Neuronal stem cell (in vitro differentiated cells): ENCODE data around the gene SLC7A4.

Experiments
- DNase-seq: peaks from one replicate; pipeline ENCODE4 v3.0.0-alpha.2; 2013; ENCODE audit warnings: low spot score
- H2AFZ ChIP-seq: one replicate; pipeline ENCODE4 v1.6.1; 2013; ENCODE audit warnings: mild to moderate bottlenecking, low read length, inconsistent platforms
- H2AK5ac ChIP-seq: 2 replicates; pipeline ENCODE4 v1.6.1; 2013; ENCODE audit warnings: low read depth, mild to moderate bottlenecking, inconsistent platforms, low read length, moderate library complexity, mixed read lengths
- H2BK120ac ChIP-seq: 2 replicates; pipeline ENCODE4 v1.6.1; 2013; ENCODE audit warnings: low read depth, mild to moderate bottlenecking, inconsistent platforms, low read length, moderate library complexity, mixed read lengths
- H2BK12ac ChIP-seq: one replicate; pipeline ENCODE4 v1.6.1; 2013; ENCODE audit warnings: low read length, inconsistent platforms
- H2BK15ac ChIP-seq: 2 replicates; pipeline ENCODE4 v1.6.1; 2013; ENCODE audit warnings: mild to moderate bottlenecking, low read length, inconsistent platforms, mixed read lengths
- H2BK5ac ChIP-seq: one replicate; pipeline ENCODE4 v1.6.1; 2013; ENCODE audit warnings: inconsistent platforms, mild to moderate bottlenecking, low read length, moderate library complexity
- H3K14ac ChIP-seq: one replicate; pipeline ENCODE4 v1.6.1; 2013; ENCODE audit warnings: low read length, inconsistent platforms
- H3K18ac ChIP-seq: 2 replicates; pipeline ENCODE4 v1.6.1; 2013; ENCODE audit warnings: low read length, inconsistent platforms
- H3K23ac ChIP-seq: 2 replicates; pipeline ENCODE4 v1.6.1; 2013; ENCODE audit warnings: low read depth, mild to moderate bottlenecking, mixed read lengths, low read length, inconsistent platforms; ENCODE audit not compliant: poor library complexity
- H3K27ac ChIP-seq: replicated peaks from 3 replicates; pipeline ENCODE4 v1.5.1; 2013; ENCODE audit warnings: low read length, inconsistent platforms
- H3K27me3 ChIP-seq, 3 experiments: 2 replicates each; pipeline ENCODE4 v1.6.1; 2013; ENCODE audit warnings: low read length in 3 of 3, mild to moderate bottlenecking in 2 of 3, inconsistent platforms in 1 of 3, low read depth in 1 of 3, mixed read lengths in 1 of 3, moderate library complexity in 1 of 3; ENCODE audit not compliant: control insufficient read depth in 3 of 3, insufficient read depth in 3 of 3
- H3K36me3 ChIP-seq, 2 donors: replicated peaks in 1 of 2; 2 replicates each; pipeline ENCODE4 v1.6.1; 2013; ENCODE audit warnings: low read length in 2 of 2; ENCODE audit not compliant: control insufficient read depth in 2 of 2, insufficient read depth in 2 of 2
- H3K4ac ChIP-seq: 2 replicates; pipeline ENCODE4 v1.6.1; 2013; ENCODE audit warnings: inconsistent platforms, mild to moderate bottlenecking, low read length, moderate library complexity
- H3K4me1 ChIP-seq, 2 donors: 1 replicate in 1 of 2; 2 replicates in 1 of 2; pipeline ENCODE4 v1.6.1; 2013; ENCODE audit warnings: low read length in 2 of 2, low read depth in 1 of 2; ENCODE audit not compliant: control insufficient read depth in 2 of 2, insufficient read depth in 1 of 2
- H3K4me2 ChIP-seq: one replicate; pipeline ENCODE4 v1.6.1; 2013; ENCODE audit warnings: mild to moderate bottlenecking, low read length, inconsistent platforms; ENCODE audit not compliant: insufficient read depth, poor library complexity, severe bottlenecking
- H3K4me3 ChIP-seq, 2 donors: 2 replicates each; pipeline ENCODE4 v1.5.1; 2013; ENCODE audit warnings: low read length in 2 of 2, mild to moderate bottlenecking in 2 of 2, inconsistent platforms in 1 of 2, moderate library complexity in 1 of 2
- H3K79me1 ChIP-seq: one replicate; pipeline ENCODE4 v1.6.1; 2013; ENCODE audit warnings: low read depth, mild to moderate bottlenecking, inconsistent platforms, low read length, moderate library complexity
- H3K9ac ChIP-seq: one replicate; pipeline ENCODE4 v1.6.1; 2013; ENCODE audit warnings: mild to moderate bottlenecking, low read depth, low read length, inconsistent platforms; ENCODE audit not compliant: poor library complexity
- H3K9me3 ChIP-seq, 2 donors: replicated peaks in 1 of 2; 2 replicates each; pipeline versions ENCODE3 to v1.6.1; 2013; ENCODE audit warnings: low read length in 2 of 2, mild to moderate bottlenecking in 2 of 2, inconsistent platforms in 1 of 2, low read depth in 1 of 2, mixed read lengths in 1 of 2, moderate library complexity in 1 of 2; ENCODE audit not compliant: control insufficient read depth in 2 of 2, insufficient read depth in 1 of 2
- H4K8ac ChIP-seq: one replicate; pipeline ENCODE4 v1.6.1; 2013; ENCODE audit warnings: low read depth, mild to moderate bottlenecking, inconsistent platforms, low read length, moderate library complexity
- H4K91ac ChIP-seq: one replicate; pipeline ENCODE4 v1.6.1; 2013; ENCODE audit warnings: low read length, low read depth, mild to moderate bottlenecking, inconsistent platforms; ENCODE audit not compliant: poor library complexity
- WGBS, 2 donors: extraction: QIAGEN DNeasy Blood & Tissue Kit; methylation state at CpG; one replicate each; pipeline ENCODE4 v1.1.7; 2013; ENCODE audit warnings: missing lambda C conversion rate in 2 of 2, mixed read lengths in 1 of 2; ENCODE audit not compliant: insufficient read length in 2 of 2, insufficient replicate concordance in 1 of 2; ENCODE audit errors: extremely low coverage in 2 of 2; 5-methylcytosine and 5-hydroxymethylcytosine counted together

The SLC7A4 gene

GRCh38 chr22:21025266-21025665, 7.1 kb downstream of the SLC7A4 start:
- no peak overlapping the region for H2BK120ac ChIP-seq
- no peak overlapping the region for H3K4me2 ChIP-seq
- H2BK5ac ChIP-seq = no peak overlapping the region
- no peak overlapping the region for H2BK15ac ChIP-seq
- H3K4ac ChIP-seq = peak overlapping the region; percentile 26
- no peak for DNase-seq
- H3K4me1 ChIP-seq = peaks cover 2 to 8% of the 10 kb centered on the region in 2 donors
- H3K27me3 ChIP-seq = peaks cover 0 to 22% (median 0%) of the 10 kb centered on the region in 3 experiments
- peak overlapping the region; percentile 83 for H2AK5ac ChIP-seq
- peaks cover 1% of the 10 kb centered on the region for H3K79me1 ChIP-seq
- H3K18ac ChIP-seq = no peak overlapping the region
- peak overlapping the region; percentile 75 for H3K23ac ChIP-seq
- H3K27ac ChIP-seq = no peak overlapping the region
- H3K9me3 ChIP-seq = peaks cover 0 to under 1% of the 10 kb centered on the region in 2 donors
- H4K8ac ChIP-seq = no peak overlapping the region
- no peak overlapping the region for H3K4me3 ChIP-seq
- no peak overlapping the region for H2AFZ ChIP-seq
- no peak overlapping the region for H2BK12ac ChIP-seq
- H3K36me3 ChIP-seq = no peaks in the 10 kb centered on the region
- no CpG with 5 or more reads among the region's 8 CpGs for WGBS, 2 donors
- no peak overlapping the region for H3K14ac ChIP-seq
- H4K91ac ChIP-seq = no peak overlapping the region
- no peak overlapping the region for H3K9ac ChIP-seq

- Histone ChIP-seq H2BK120ac (peak overlapping the region; percentile 61), H2BK12ac (no peak overlapping the region), H3K4ac (peak overlapping the region; percentile 11), H3K9me3 (peaks cover 0 to 5% of the 10 kb centered on the region in 2 donors), H3K9ac (no peak overlapping the region), H3K14ac (no peak overlapping the region), H3K4me2 (no peak overlapping the region), H3K27ac (no peak overlapping the region), H3K27me3 (peaks cover 0 to 9% (median 0%) of the 10 kb centered on the region in 3 experiments), H3K36me3 (no peaks in the 10 kb centered on the region), H3K79me1 (peaks cover 3% of the 10 kb centered on the region), H3K23ac (no peak overlapping the region), H3K4me1 (peaks cover 0 to 2% of the 10 kb centered on the region in 2 donors), H2BK15ac (no peak overlapping the region), H2AK5ac (peak overlapping the region; percentile 95), H2BK5ac (peak overlapping the region; percentile 75), H3K4me3 (peak overlapping the region in 1 of 2 donors; percentile 43), H4K8ac (no peak overlapping the region), H4K91ac (no peak overlapping the region), H2AFZ (no peak overlapping the region), H3K18ac (no peak overlapping the region)
- DNase-seq = no peak
- no CpG with 5 or more reads among the region's 13 CpGs for whole genome bisulfite sequencing, 2 donors
Measured at GRCh38 chr22:21022955-21023614, 9.3 kb downstream of the SLC7A4 start.

- no peak overlapping the region for H3K9ac ChIP-seq
- no peak overlapping the region for H3K4ac ChIP-seq
- H2AFZ ChIP-seq = no peak overlapping the region
- H2BK120ac ChIP-seq = peak overlapping the region; percentile 47
- H2BK5ac ChIP-seq = peak overlapping the region; percentile 75
- no peak overlapping the region for H3K14ac ChIP-seq
- H2BK12ac ChIP-seq = peak overlapping the region; percentile 73
- no peak overlapping the region for H4K91ac ChIP-seq
- H2AK5ac ChIP-seq = peak overlapping the region; percentile 56
- WGBS, 2 donors = no CpG with 5 or more reads among the region's 10 CpGs
- no peaks in the 10 kb centered on the region for H3K36me3 ChIP-seq
- peaks cover 0 to 2% of the 10 kb centered on the region in 2 donors for H3K4me1 ChIP-seq
- no peak for DNase-seq
- H3K27ac ChIP-seq = no peak overlapping the region
- no peak overlapping the region for H3K4me2 ChIP-seq
- peaks cover 3% of the 10 kb centered on the region for H3K79me1 ChIP-seq
- peak overlapping the region; percentile 57 for H3K18ac ChIP-seq
- peak overlapping the region; percentile 67 for H2BK15ac ChIP-seq
- no peak overlapping the region for H4K8ac ChIP-seq
- peak overlapping the region; percentile 73 for H3K23ac ChIP-seq
- peaks cover 0 to 3% (median 0%) of the 10 kb centered on the region in 3 experiments for H3K27me3 ChIP-seq
- H3K4me3 ChIP-seq = no peak overlapping the region
- H3K9me3 ChIP-seq = peaks cover 0 to 5% of the 10 kb centered on the region in 2 donors
Measured at GRCh38 chr22:21022507-21022906, 9.9 kb downstream of the SLC7A4 start.

- Histone ChIP-seq H2AFZ (no peak overlapping the region), H3K4ac (no peak overlapping the region), H2AK5ac (peak overlapping the region; percentile 81), H3K14ac (no peak overlapping the region), H3K23ac (peak overlapping the region; percentile 81), H3K36me3 (no peaks in the 10 kb centered on the region), H2BK5ac (no peak overlapping the region), H2BK12ac (no peak overlapping the region), H3K9ac (no peak overlapping the region), H3K79me1 (peaks cover 3% of the 10 kb centered on the region), H3K18ac (peak overlapping the region; percentile 85), H4K8ac (no peak overlapping the region), H3K4me2 (no peak overlapping the region), H4K91ac (peak overlapping the region; percentile 94), H2BK120ac (no peak overlapping the region), H3K9me3 (peaks cover 0 to 5% of the 10 kb centered on the region in 2 donors), H2BK15ac (peak overlapping the region; percentile 39), H3K27me3 (peaks cover 0 to 3% (median 2%) of the 10 kb centered on the region in 3 experiments), H3K27ac (no peak overlapping the region), H3K4me3 (no peak overlapping the region), H3K4me1 (peaks cover 0 to 6% of the 10 kb centered on the region in 2 donors)
- no peak for DNase-seq
- WGBS, 2 donors = no CpG with 5 or more reads among the region's 7 CpGs
Measured at GRCh38 chr22:21020802-21021429, 11.4 kb downstream of the SLC7A4 start.
